ENCODE measurements around the gene ZNF175.
"Not testable (repeated sequence)": the region's sequence is repeated elsewhere in the genome, so short reads cannot be mapped to it uniquely, and the experiment has no call there.

The ZNF175 gene

DNA sequence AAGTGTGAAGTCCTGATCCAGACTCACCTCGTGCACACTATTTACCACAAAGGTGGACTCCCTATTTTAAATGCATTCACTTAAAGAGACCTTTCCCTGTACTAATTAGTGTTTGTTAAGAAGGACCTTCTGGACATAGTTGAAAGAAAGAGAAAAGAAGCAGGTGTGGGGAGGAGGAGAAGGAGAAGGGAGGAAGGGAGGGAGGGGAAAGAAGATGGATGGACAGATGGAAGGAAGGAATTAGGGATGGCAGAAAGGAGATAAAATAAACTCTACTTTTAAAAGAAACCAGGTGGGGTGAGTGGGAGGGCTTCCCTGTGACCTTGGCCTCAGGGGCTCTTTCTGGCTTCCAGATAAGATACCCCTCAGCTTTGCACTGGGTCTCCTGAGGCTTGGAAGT is 21.4 kb downstream of the ZNF175 start:
- DNase-seq (ENCODE audit: low spot score): no peak

DNA sequence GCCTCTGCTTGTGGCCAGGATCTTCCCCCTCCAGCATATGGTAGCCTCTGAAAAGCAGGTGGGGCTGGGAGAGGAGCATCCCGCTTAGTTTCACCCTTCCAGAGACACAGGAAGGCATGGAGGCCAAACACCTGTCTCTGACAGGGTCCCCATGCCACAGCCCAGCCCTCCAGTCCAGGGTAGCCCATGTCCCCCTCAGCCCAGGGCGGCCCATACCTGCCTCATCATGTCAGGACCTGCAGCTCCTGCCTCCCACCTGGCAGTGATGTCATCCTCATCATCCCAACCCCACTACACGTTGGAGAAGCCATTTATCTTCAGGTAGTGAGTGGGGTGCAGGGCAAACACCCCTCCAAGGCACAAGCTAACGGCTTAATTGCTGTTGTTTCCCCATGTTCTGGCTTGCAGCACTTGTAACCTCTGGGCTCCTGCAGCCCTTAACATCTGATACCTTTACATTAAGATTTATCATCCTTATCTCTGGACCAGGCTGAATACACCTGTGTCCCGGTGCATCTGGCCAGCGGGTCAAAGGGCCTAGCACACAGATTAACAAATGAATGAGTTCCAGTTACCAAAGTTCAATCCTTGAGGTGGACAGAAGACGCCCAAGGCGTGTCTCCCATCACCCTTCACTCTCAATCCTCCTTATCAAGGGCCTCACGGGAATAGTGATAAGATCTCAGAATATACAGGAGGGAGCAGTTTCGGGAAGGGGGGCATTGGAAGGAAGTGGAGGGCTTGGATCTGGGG is 22.2 kb downstream of the ZNF175 start:
- no peak for DNase-seq (ENCODE audit: low spot score)

DNA sequence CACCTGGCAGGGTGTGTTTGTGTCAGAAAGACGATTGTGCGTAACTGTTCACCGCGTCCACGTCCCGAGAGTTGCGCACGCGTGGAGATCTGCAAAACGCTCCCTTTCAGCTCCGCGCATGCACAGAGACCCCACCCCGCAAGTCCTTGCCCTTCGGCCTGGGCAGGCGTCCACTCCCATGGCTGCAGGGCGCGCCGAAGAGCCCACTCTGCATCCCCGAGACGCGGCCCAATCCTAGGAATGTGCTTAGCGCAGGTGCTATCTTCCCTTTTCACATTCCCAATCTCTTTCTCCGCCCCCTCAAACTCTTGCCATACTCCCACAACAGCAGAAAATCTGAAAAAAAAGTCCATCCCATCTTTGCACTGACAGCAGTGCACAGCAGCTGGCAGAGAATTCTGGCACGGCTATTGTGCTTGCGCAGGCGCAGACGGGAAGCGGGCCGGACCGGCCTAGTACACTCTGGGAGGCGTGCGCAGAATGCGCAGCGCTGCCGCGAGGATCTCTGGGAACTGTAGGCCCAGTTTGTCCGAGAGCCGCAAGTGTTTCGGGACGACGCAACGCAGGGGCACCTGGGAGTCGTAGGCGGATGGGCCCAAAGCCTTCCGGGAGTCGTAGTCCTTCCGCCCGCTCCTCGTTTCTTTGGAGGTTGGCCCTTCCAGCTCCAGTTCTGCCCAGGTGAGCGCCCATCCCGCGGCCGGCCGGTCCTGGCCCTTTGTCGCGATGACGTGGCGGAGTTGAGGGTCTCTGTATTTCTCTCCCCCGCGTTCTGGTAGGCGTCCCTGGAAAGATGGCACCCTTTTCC is 23.1 kb downstream of the ZNF175 start:
- peak; percentile 86 for DNase-seq (ENCODE audit: low spot score)

DNA sequence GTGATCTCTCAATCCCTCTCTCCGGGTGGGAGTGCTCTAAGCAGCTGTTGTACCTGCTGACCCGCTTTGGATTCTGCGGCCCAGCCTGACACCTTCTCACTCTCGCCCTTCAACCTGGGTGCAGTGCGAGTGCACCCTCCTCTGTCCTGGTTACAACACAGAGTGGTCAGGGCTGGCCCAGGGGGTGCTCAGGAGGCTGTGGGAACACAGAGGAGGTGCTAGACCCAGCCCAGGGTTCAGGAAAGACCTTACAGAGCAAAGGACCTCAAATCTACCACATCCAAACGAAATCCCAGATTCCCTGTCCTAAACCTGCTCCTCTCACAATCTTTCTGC is 23.7 kb downstream of the ZNF175 start:
- no peak for DNase-seq (ENCODE audit: low spot score)

DNA sequence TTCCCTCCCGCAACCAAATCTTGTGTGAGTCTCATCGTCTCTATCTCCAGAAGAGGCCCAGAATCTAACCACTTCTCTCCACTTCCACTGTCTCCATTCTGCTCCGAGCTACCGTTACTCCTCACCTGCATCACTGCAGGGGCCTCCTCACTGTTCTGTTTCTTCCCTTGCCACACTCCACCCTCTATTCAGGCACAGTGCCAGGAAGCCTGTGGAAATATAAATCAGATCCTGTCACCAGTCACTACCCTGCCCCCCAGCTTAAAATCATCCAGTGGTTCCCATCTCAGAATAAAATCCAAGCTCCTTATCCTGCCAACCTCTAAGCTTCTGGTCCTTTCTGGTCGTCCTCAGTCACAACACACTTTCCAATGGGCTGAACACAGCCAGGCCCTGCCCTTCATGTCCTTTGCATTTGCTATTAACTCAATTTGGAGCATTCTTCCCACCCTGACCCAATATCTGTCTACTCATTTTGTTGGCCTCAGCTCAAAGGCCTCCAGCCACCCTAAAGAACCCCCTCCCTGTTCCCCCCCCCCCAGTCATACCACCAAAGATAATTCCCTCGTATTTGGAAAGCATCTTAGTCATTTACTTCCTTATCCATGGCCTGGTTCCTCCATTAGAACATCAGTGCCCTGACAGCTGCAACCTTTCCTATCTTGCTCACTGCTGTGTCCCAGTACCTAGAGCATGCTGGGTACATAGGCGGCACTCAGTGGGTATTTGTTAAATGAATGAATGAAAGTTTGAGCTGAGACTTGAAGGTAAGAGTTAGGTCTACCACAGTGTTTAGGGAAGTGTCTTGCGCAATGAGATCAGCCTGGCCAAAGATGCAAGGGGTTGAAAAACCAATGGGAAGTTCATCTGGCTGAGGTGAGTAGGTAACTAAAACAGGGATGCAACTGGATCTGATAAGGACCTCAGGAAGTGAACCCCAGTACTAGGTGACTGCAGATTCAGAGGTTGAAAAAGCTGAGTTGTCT is 24.4 kb downstream of the ZNF175 start:
- DNase-seq (ENCODE audit: low spot score): no peak

DNA sequence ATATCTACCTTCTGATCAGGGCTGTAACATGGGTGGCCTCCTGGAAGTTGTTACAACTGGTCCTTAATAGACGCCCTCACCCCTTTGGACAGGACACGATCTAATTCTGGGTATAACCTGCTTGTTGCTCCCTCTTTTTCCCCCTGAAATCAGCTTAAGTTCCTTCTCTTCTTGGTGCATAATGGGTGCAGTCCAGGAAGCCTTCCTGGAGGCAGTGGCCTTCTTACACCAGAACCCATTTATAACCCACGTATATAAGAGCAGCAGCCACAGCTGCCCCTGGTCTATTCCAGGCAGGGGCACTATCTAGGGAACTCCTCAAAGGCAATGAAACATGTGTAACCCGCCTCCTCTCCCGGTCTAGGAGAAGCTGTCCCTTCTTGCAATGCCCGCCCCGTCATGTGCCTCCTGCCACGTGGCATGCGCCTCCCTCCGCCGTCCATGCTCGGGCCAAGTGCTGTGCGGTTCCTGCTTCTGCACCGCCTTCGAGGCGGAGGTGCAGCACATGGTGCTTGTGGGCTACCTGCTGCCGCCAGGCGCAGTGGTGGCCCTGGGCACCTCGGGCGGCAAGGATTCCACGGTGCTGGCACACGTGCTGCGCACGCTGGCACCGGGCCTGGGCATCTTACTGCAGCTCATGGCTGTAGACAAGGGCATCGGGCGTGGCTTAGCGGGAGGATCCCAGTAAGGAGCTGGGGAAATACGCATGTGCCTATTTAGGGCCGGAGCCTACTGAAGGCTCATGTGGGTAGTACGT is 27.3 kb downstream of the ZNF175 start:
- no peak for DNase-seq (ENCODE audit: low spot score)

DNA sequence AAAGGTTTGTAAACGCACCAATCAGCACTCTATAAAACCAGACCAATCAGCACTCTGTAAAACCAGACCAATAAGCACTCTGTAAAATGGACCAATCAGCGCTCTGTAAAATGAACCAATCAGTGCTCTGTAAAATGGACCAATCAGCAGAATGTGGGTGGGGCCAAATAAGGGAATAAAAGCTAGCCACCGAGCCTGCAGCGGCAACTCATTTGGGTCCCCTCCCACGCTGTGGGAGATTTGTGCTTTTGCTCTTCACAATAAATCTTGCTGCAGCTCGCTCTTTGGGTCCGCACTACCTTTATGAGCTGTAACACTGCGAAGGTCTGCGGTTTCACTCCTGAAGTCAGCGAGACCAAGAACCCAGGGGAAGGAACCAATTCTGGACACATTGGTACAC is 28.0 kb downstream of the ZNF175 start:
- DNase-seq (ENCODE audit: low spot score): no peak

DNA sequence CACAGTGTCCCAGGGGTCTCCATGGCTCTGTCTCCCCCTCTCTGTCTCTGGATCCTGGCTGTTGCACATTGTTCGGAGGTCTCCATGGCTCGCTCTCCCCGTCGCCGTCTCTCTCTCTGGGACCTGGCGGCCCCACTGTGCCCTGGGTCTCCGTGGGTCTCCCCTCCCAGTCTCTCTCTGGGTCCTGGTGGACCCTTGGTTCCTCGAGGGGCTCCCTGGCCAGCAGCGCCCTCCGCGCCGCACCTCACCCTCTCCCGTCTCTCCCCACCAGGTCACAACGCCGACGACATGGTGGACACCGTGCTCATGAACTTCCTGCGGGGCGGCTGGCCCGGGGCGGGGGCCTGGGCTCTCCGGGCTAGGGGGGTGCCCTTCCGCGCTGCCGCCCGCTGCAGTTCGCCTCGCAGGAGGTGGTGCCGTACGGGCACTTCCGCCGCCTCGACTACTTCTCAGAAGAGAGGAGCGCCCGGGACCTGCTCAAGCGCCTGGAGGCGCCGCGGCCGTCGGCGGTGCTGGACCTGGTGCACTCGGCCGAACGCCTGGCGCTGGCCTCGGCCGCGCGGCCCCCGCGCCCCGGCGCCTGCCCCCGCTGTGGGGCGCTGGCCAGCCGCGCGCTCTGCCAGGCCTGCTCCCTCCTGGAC is 30.0 kb downstream of the ZNF175 start:
- no peak for DNase-seq (ENCODE audit: low spot score)

DNA sequence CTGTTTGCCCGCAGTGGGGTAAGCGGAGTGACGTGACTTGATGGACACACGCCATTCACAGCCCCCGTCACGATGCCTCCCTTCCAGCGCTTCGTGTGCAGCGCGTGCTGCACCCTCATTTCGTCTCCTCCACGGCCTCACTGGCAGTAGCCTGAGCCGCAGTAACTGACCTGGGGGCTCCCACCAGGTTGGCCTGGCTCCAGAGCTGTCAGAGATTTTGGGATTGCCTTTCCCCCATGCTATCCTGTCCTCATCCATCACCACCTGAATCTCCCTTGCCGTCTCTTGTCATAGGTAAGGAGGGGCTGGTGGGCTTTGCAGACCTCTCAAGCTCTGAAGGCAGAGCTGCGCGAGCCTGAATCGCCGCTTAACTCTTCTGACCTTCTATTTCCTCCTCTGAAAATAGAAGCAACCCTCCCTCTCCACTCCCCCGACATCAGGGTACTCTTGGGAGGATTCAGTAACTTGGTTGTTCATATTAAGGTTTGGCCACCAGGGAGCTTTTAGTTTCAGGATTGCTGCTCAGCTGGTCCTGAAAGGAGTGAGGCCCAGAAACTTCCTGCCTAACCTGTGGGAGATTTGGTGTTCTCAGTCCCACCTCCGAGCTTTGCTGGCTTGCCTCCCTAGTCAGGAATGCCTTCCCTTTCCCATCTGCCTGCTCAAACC is 31.2 kb downstream of the ZNF175 start:
- DNase-seq (ENCODE audit: low spot score): no peak

DNA sequence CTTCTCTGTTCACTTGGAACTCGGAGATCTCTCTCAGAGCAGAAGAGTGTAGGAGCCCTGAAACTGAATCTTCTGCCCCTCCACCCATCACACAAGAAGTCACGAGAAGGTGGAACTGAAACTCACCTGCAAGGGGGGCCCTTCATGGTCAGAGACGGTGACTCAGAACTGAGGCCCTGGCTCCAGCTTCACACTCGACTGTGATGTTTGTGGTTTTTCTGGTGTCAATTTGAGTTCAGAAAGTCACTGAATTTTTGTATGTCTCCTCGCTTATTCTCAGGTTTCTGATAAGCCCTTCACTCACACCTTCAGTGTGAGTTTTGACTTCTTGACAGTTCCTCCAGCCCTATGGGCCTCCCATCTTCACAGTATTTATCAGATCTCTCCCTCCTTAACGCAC is 36.0 kb downstream of the ZNF175 start:
- no peak for DNase-seq (ENCODE audit: low spot score)

DNA sequence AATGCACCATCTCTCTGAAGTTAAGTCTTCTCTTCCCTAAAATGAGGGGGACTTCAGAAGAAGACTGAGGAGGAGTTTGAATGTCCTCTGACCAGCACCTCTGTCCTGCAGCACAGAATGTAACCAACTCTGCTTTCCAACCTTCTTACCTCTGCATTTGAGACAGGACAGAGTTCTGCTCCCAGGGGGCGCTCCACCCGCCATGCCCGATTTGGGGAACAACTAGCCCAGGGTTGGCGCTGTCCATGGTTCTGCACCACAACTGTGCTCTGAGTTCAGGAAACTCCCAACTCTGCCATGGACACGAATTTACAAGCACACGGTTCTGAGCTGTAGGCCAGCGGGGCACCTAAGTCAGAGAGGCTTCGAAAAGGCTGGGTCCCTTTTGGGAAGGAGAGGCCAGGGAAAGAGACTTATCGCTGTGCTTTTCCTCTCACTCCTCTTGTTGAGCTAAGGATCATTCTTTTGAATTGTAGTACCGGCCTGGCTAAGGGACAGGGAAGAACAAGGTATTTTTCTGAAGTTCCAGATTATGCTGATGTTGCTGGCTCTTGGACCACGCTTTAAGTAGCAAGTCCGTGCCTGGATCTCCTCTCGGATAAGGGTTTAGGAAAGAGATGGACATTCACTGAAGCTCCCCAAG is 37.0 kb downstream of the ZNF175 start:
- DNase-seq (ENCODE audit: low spot score): peak; percentile 47

DNA sequence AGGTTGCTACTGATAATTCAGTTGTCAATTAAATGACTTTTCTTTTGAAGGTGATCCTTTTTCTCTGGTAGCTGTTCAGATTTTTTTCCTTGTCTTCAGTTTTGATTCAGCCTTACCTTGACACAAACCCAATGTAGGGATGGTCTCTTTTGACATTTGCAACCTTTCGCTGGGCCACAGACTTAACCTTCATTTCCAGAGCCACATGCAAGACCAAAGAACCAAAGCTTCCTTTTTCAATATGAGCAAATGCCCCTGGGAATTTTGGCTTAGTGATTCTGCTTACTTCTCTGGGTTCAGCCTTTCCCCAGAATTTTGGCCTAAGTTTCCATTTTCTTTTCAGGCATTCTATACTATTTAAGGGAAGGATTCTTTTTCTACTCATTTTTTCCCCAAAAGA is 39.5 kb downstream of the ZNF175 start:
- no peak for DNase-seq (ENCODE audit: low spot score)

DNA sequence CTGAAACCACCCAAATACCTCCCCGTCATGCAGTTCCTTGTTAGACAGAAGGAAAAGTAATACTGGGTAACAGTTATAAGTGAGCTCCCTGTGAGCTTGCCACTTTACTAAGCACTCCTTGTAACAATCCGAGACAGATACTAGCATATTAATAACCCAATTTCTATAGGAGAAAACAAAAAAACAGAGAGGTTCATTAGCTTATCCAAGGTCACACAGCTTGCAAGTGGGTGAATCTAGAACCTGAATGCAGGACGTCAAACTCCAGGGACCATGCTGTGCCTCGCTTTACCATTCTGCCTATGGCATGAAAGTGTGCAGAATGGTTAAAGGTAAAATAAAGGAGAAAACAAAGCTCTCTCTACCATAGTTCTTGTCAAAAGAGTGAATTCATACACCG is 43.7 kb downstream of the ZNF175 start:
- no peak for DNase-seq (ENCODE audit: low spot score)

DNA sequence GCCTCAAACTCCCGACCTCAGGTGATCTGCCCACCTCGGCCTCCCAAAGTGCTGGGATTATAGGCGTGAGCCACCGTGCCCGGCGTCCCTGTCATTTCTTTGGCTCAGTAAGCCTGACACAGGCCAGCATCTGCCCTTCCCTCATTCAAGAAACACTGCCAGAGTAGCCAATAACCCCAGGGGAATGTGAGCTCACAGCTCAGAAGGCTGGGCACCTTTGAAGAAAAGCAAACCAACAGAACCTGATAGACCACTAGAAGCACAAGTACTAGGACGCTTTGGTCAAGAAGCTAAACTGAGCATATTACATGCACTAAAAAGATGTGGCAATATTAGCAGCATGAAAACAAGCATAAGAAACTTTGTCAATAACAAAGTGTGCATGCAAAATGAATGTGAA is 44.9 kb downstream of the ZNF175 start:
- DNase-seq (ENCODE audit: low spot score): no peak

DNA sequence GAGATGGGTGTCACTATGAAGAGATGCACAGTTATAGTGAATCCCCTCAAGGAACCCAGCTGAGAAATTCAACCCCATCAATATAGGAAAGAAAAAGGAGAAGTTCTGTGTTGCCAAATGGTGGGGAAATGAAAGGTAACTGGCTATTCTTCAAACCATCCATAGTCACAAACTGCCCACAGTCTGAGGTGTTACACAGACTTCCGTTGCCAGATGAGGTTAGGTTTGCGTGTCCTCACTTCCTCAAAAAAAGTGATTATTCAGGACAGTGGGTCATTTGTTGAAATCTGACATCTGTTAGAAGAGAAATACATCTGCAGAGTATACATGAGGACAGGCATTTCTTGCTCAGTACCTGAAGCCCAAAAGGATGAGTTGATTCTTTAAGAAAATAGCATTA is 50.1 kb downstream of the ZNF175 start:
- DNase-seq (ENCODE audit: low spot score): no peak

DNA sequence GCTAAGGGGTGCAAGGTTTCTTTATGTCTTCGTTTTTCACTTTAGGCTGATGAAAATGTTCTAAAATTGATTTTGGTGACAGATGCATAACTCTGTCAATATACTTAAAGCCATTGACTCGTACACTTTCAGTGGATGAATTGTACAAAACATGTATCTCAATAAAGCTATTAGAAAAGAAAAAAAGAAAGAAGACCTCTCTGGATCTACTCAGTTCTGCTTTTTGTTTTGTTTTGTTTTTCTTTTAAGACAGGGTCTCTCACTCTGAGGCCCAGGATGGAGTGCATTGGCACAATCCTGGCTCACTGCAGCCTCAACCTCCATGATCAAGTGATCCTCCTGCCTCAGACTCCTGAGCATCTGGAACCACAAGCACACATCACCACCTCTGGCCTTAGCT is 55.6 kb downstream of the ZNF175 start:
- no peak for DNase-seq (ENCODE audit: low spot score)

DNA sequence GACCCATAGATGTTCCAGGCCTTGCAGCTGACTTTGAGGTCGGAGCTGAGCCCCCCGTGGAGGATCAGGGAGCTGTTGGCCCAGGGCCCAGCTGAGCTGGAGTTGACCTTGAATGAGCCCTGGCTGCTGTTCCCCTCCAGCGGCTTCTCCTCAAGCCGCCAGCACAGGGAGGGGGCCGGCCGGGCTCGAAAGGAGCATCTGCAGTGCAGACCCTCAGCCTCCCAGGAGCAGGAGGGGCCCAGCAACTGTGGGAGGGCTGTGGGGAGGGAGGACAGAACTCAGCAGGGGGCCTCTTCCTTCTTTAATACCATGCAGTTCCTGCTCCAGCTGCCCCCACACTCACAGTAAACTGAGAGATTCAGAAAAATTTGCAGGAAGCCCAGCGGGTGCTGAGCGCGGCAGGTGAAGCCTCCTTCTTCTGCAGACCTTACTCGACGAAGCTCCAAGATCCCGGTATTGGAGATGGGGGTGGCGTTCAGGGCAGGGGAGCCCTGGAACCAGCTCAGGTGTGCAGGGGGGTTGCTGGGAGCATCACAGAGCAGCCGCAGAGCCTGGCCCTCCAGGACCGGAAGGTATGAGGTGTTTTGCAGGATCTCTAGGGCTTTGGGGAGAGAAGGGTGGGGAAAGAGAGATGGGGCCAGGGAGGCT is 56.5 kb downstream of the ZNF175 start:
- DNase-seq (ENCODE audit: low spot score): no peak

DNA sequence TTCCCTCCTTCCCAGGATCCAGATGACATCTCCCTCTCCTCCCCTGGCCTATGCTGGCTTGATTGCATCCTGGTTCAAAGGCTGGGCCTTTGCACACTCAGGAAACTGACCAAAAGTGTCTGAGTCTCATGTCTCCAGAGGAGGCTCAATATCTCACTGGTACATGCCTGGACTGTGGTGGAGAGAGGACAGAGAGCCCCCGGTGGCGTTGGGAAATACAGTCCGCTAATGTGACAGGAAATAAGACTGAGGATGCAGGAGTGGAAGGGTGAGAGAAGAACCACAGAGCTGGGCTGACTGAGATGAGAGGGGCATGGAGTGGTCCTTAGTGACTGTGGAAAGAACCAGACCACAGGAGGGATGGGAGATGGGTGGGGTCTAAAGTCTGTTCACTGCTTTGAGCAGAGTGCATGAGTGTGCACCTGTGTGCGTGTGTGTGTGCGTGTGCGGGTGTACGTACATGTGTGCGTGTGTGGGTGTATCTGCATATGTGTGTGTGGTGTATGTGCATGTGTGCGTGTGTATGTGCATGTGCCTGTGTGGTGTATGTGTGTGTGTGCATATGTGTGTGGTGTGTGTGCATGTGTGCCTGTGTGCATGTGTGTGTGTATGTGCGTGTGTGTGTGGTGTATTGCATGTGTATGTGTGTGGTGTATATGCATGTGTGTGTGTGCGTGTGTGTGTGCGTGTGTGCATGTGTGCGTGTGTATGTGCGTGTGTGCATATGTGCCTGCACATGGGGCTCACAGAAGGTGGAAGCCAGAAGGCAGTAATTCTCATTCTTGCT is 57.3 kb downstream of the ZNF175 start:
- DNase-seq (ENCODE audit: low spot score): no peak

DNA sequence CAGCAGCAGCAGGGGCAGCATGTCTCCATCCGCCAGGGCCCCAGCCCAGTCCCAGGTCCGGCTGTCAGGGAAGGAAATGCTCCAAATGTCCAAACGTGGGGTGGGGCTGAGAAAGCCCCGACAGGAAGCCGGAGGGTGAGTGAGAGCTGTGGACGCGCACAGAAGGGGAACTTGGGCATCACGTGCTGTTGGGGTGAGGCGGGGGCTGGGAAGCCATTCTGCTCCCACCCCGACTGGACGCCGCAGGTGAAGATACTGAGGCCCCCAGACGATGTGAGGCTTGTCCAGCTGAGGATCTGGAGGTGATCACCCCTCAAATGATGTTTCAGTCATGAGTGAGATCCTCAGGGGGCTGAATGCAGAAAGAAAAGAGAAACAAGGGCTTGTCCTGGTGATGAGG is 59.2 kb downstream of the ZNF175 start, which contains the start of gene SIGLEC5:
Gene SIGLEC5, minus strand, starts transcription at position 87 of the 400 bp plus-strand sequence. Its CDS starts 66 bp downstream, at position 21.
- not testable (repeated sequence) for DNase-seq (ENCODE audit: low spot score)
